ENCODE data around the gene LRWD1. TPM values are rescaled to one million over a fixed set of nuclear protein-coding genes. Genes with fewer than 3 reads are reported as not detected.
A peak's percentile ranks its signal among the peaks of the same experiment; 100 is the strongest.
"Not testable (repeated sequence)": the region's sequence is repeated elsewhere in the genome, so short reads cannot be mapped to it uniquely, and the experiment has no call there.

LRWD1 gene
- total and polyA plus RNA-seq, 7 donors: 7.2 to 19.4 (median 13.4) TPM

GRCh38 chr7:102471791-102472125 is 7.0 kb downstream of the LRWD1 start:
- no peak for TF ChIP-seq POLR2AphosphoS5 (IDR thresholded peaks at IDR 0.05)
- TF ChIP-seq CTCF (IDR thresholded peaks at IDR 0.05): no peak
- no peak for TF ChIP-seq EP300 (IDR thresholded peaks at IDR 0.05)
- TF ChIP-seq POLR2A (IDR thresholded peaks at IDR 0.05): no peak
- no peaks in the 10 kb centered on the region for H3K27me3 ChIP-seq
- intact Hi-C loops (cut with DNase I): no loop called here
- H3K4me1 ChIP-seq: peaks cover 0 to 1% (median 0%) of the 10 kb centered on the region in 4 donors
- no peak overlapping the region for H3K27ac ChIP-seq
- 85 to 91% methylated on average over 6 of the region's 6 CpGs for WGBS, 2 donors
- no peak overlapping the region for H3K4me3 ChIP-seq
- H3K9me3 ChIP-seq: no peaks in the 10 kb centered on the region
- no peak for DNase-seq
- peaks cover 0 to 49% (median 12%) of the 10 kb centered on the region in 4 donors for H3K36me3 ChIP-seq

DNA sequence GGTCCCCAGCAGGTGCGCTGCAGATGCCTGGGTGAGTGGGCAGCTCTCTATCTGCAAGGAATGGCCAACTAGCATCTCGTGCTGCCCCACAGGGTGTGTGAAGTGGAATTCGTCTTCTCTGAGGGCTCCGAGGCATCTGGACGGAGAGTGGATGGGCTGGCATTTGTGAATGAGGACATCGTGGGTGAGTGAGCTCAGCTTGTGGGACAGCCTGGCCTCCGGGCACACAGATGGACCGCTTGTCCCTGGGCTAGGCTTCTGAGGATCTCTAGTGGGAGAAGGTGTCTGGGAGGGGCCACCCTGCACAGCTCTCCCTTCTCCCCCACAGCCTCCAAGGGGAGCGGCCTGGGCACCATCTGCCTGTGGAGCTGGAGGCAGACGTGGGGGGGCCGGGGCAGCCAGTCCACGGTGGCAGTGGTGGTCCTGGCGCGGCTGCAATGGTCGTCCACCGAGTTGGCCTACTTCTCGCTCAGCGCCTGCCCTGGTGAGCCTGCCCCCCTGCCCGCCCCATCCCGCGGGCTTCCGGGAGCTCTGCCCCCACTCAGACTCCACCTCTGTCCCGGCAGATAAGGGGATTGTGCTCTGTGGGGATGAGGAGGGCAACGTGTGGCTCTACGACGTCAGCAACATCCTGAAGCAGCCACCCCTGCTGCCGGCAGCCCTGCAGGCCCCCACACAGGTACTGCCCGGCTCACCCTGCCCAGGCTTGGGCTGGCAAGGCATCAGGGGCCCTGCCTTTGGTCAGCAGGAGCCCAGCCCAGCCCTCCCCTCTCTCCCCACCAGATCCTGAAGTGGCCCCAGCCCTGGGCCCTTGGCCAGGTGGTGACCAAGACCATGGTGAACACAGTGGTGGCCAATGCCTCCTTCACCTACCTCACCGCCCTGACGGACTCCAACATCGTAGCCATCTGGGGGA is 7.6 kb downstream of the LRWD1 start:
- TF ChIP-seq POLR2AphosphoS5 (IDR thresholded peaks at IDR 0.05) (no peak), EP300 (IDR thresholded peaks at IDR 0.05) (no peak), POLR2A (IDR thresholded peaks at IDR 0.05) (no peak), CTCF (IDR thresholded peaks at IDR 0.05) (no peak)
- WGBS, 2 donors: 82 to 85% methylated on average over 31 of the region's 31 CpGs
- intact Hi-C loops (cut with DNase I): no loop called here
- Histone ChIP-seq H3K27ac (no peak overlapping the region), H3K9me3 (no peaks in the 10 kb centered on the region), H3K36me3 (peaks cover 0 to 49% (median 12%) of the 10 kb centered on the region in 4 donors), H3K4me3 (no peak overlapping the region), H3K4me1 (no peaks in the 10 kb centered on the region), H3K27me3 (no peaks in the 10 kb centered on the region)
- peak; percentile 61 for DNase-seq

DNA sequence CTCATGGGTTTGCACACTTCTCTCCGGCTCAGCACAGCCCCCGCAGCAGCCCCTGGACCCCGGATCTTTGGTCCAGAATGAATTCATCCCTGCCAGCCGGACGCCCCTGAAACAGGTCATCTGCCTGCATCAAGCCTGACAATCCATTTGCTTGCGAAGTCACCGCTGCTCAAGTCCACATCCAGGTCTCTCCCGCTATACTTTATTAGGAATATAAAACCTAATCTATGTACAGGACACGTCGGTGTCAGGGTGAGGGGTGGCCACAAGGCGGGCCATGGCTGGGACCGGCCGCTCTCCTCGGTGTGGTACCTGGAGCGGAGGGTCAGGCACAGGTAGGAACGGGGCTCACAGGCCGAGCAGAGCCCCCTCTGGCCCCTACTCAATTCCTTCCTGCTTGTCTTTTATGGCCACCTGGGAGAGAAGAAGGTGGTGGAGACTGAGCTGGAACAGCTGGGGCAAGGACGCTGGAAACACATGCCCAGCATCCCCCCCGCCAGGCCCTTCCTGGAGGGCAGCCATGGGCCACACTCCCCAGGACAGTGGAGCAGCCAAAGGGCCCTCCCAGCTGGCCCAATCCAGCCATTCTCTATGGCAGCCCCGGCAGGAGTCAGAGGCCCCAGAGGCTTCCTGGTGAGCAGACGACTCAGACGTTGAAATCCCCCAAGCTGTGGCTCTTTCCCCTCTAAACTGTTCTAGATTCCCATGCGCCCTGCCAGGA is 8.6 kb downstream of the LRWD1 start:
- peak; percentile 62 for DNase-seq
- Histone ChIP-seq H3K9me3 (no peaks in the 10 kb centered on the region), H3K4me1 (no peaks in the 10 kb centered on the region), H3K27me3 (no peaks in the 10 kb centered on the region), H3K27ac (no peak overlapping the region), H3K4me3 (no peak overlapping the region), H3K36me3 (peaks cover 0 to 48% (median 9%) of the 10 kb centered on the region in 4 donors)
- intact Hi-C loops (cut with DNase I): no loop called here
- TF ChIP-seq POLR2AphosphoS5 (IDR thresholded peaks at IDR 0.05) (no peak), POLR2A (IDR thresholded peaks at IDR 0.05) (no peak), EP300 (IDR thresholded peaks at IDR 0.05) (no peak), CTCF (IDR thresholded peaks at IDR 0.05) (no peak)
- WGBS, 2 donors: 85 to 88% methylated on average over 23 of the region's 23 CpGs

- WGBS, 2 donors: 89 to 90% methylated on average over 12 to 14 of the region's 14 CpGs
- DNase-seq: peak; percentile 12
- intact Hi-C loops (cut with DNase I); H3K4me3 ChIP-seq; H3K4me1 ChIP-seq; H3K27ac ChIP-seq; H3K9me3 ChIP-seq; H3K27me3 ChIP-seq: not testable (repeated sequence)
- H3K36me3 ChIP-seq: peaks cover 0 to 42% (median 9%) of the 10 kb centered on the region in 4 donors
Observed at GRCh38 chr7:102474116-102474515, 9.3 kb downstream of the LRWD1 start.

- H3K36me3 ChIP-seq: peaks cover 0 to 37% (median 9%) of the 10 kb centered on the region in 4 donors
- DNase-seq: peak; percentile 21
- H3K4me3 ChIP-seq; H3K27me3 ChIP-seq; intact Hi-C loops (cut with DNase I); H3K27ac ChIP-seq; H3K4me1 ChIP-seq; H3K9me3 ChIP-seq: not testable (repeated sequence)
- 85 to 86% methylated on average over 12 to 16 of the region's 19 CpGs for WGBS, 2 donors
Observed at GRCh38 chr7:102474736-102475435, 10.1 kb downstream of the LRWD1 start.

Data from sigmoid colon (tissue), 7 donors.